Testis (tissue), 2 donors: ENCODE results near the gene CADM1.

Source experiments
- POLR2A ChIP-seq: fragments of 450-650 bp; IDR thresholded peaks from one replicate; pipeline ENCODE4 v1.6.1; 2017; ENCODE audit warnings: antibody characterized with exemption, mild to moderate bottlenecking, moderate library complexity
- TF ChIP-seq, protein P1 (sequence below), 3 experiments: fragments of 450-650 bp in 2 of 3; fragments of 200-600 bp in 1 of 3; sonication (generic) in 1 of 3; IDR thresholded peaks; one replicate each; pipeline ENCODE4 v1.5.1; 2016 to 2019; ENCODE audit warnings: antibody characterized with exemption in 3 of 3, mild to moderate bottlenecking in 2 of 3, moderate library complexity in 1 of 3

DNA sequence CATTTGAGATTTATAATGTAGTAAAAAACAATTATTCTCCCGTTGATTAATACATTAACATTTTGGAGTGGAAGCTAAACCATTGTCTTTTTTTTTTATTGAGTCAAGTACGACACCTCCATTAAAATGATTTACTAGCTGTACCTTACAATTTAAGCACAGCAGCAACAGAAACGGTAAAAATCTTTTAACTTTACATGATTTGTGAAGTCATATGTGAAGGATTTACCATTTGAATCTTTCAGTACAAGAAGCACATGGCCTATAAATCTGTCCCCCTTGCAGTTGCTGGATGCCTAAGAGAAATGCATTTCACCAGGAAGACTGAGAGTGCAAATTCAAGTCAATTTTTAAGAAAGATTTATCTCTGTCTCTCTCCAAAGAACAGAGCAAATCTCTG lies 324.6 kb downstream of the CADM1 start:
- TF ChIP-seq, protein P1, sequence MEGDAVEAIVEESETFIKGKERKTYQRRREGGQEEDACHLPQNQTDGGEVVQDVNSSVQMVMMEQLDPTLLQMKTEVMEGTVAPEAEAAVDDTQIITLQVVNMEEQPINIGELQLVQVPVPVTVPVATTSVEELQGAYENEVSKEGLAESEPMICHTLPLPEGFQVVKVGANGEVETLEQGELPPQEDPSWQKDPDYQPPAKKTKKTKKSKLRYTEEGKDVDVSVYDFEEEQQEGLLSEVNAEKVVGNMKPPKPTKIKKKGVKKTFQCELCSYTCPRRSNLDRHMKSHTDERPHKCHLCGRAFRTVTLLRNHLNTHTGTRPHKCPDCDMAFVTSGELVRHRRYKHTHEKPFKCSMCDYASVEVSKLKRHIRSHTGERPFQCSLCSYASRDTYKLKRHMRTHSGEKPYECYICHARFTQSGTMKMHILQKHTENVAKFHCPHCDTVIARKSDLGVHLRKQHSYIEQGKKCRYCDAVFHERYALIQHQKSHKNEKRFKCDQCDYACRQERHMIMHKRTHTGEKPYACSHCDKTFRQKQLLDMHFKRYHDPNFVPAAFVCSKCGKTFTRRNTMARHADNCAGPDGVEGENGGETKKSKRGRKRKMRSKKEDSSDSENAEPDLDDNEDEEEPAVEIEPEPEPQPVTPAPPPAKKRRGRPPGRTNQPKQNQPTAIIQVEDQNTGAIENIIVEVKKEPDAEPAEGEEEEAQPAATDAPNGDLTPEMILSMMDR (IDR thresholded peaks at IDR 0.05), result no peak
- TF ChIP-seq POLR2A, result no peak
